Measurements from ENCODE around the gene PRKCQ.

DNA sequence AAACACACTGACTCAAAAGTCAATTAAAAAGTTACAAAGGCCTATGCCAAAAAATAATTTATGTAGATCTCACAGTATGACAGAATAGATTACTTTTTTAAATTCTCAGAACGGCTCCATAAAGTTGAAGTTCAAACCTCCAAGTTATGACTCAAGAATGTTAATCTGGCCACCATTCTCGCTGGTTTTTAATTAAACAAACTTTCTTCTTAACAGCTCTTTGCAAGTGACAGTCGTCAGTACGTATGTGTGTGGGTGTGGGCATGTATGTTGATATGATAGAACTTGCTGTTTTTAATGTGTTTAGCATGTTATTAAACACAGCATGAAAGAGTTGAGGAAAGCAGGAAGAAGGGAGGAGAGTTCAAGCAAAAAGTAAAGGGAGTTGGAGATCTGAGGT, 18.5 kb downstream of the PRKCQ start:
- no peak for TF ChIP-seq POLR2A (IDR thresholded peaks at IDR 0.05)
- TF ChIP-seq, protein P1, sequence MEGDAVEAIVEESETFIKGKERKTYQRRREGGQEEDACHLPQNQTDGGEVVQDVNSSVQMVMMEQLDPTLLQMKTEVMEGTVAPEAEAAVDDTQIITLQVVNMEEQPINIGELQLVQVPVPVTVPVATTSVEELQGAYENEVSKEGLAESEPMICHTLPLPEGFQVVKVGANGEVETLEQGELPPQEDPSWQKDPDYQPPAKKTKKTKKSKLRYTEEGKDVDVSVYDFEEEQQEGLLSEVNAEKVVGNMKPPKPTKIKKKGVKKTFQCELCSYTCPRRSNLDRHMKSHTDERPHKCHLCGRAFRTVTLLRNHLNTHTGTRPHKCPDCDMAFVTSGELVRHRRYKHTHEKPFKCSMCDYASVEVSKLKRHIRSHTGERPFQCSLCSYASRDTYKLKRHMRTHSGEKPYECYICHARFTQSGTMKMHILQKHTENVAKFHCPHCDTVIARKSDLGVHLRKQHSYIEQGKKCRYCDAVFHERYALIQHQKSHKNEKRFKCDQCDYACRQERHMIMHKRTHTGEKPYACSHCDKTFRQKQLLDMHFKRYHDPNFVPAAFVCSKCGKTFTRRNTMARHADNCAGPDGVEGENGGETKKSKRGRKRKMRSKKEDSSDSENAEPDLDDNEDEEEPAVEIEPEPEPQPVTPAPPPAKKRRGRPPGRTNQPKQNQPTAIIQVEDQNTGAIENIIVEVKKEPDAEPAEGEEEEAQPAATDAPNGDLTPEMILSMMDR (IDR thresholded peaks at IDR 0.05): no peak

Data from breast epithelium (tissue), 3 donors.